NCI-H1436 (cell line): ENCODE results near the gene TLR4.

ENCODE experiments used
- DNase-seq: peaks from one replicate; lab custom pipeline; 2025; lab: John Stamatoyannopoulos, UW

The TLR4 gene

GRCh38 chr9:117715411-117715989, 11.3 kb downstream of the TLR4 start:
- no peak for DNase-seq

GRCh38 chr9:117718085-117718484, 13.9 kb downstream of the TLR4 start:
- no peak for DNase-seq

GRCh38 chr9:117718701-117719100, 14.5 kb downstream of the TLR4 start:
- DNase-seq: no peak

GRCh38 chr9:117719161-117719920, 15.1 kb downstream of the TLR4 start:
- no peak for DNase-seq

GRCh38 chr9:117720066-117720465, 15.9 kb downstream of the TLR4 start:
- no peak for DNase-seq

- DNase-seq: no peak
Measured at GRCh38 chr9:117720555-117720954, 16.4 kb downstream of the TLR4 start.

GRCh38 chr9:117720987-117721386, 16.8 kb downstream of the TLR4 start:
- no peak for DNase-seq

- no peak for DNase-seq
Measured at GRCh38 chr9:117722108-117722761, 18.0 kb downstream of the TLR4 start.

GRCh38 chr9:117723986-117724625, 19.9 kb downstream of the TLR4 start:
- no peak for DNase-seq

- no peak for DNase-seq
Measured at GRCh38 chr9:117725426-117725887, 21.3 kb downstream of the TLR4 start.

GRCh38 chr9:117729375-117729774, 25.2 kb downstream of the TLR4 start:
- no peak for DNase-seq

GRCh38 chr9:117732494-117732893, 28.3 kb downstream of the TLR4 start:
- no peak for DNase-seq

- no peak for DNase-seq
Measured at GRCh38 chr9:117733465-117733864, 29.3 kb downstream of the TLR4 start.

GRCh38 chr9:117734082-117734481, 29.9 kb downstream of the TLR4 start:
- DNase-seq: no peak

GRCh38 chr9:117734523-117735314, 30.5 kb downstream of the TLR4 start:
- no peak for DNase-seq

- DNase-seq: no peak
Measured at GRCh38 chr9:117737721-117738226, 33.6 kb downstream of the TLR4 start.

- no peak for DNase-seq
Measured at GRCh38 chr9:117739206-117739605, 35.0 kb downstream of the TLR4 start.

GRCh38 chr9:117739624-117740347, 35.6 kb downstream of the TLR4 start:
- no peak for DNase-seq

- DNase-seq: no peak
Measured at GRCh38 chr9:117742131-117742530, 37.9 kb downstream of the TLR4 start.

- no peak for DNase-seq
Measured at GRCh38 chr9:117744369-117744768, 40.2 kb downstream of the TLR4 start.

GRCh38 chr9:117744856-117745389, 40.7 kb downstream of the TLR4 start:
- no peak for DNase-seq
